ENCODE measurements around the gene GSTP1.
A peak's percentile ranks its signal among the peaks of the same experiment; 100 is the strongest.
"Not testable (repeated sequence)": the region's sequence is repeated elsewhere in the genome, so short reads cannot be mapped to it uniquely, and the experiment has no call there.

Gene GSTP1

GRCh38 chr11:67548555-67549110 is 35.0 kb upstream of the GSTP1 start:
- TF ChIP-seq CTCF (IDR thresholded peaks at IDR 0.05), result no peak
- Histone ChIP-seq H3K4me3 (no peak overlapping the region), H3K27ac (no peak overlapping the region)
- DNase-seq (ENCODE audit: low spot score), result no peak

- DNase-seq (ENCODE audit: low spot score), result no peak
- TF ChIP-seq CTCF (IDR thresholded peaks at IDR 0.05), result no peak
These were observed 32.5 kb upstream of the GSTP1 start for GRCh38 chr11:67551127-67551526.

GRCh38 chr11:67551697-67552096 is 31.9 kb upstream of the GSTP1 start:
- not testable (repeated sequence) for H3K4me3 ChIP-seq; DNase-seq (ENCODE audit: low spot score); H3K27ac ChIP-seq

More at GRCh38 chr11:67551127-67551526, 32.5 kb upstream of the GSTP1 start:
- no peak overlapping the region for H3K4me3 ChIP-seq
- H3K27ac ChIP-seq, result no peak overlapping the region

- no peak for DNase-seq (ENCODE audit: low spot score)
- Histone ChIP-seq H3K27ac (no peak overlapping the region), H3K4me3 (no peak overlapping the region)
- TF ChIP-seq CTCF (IDR thresholded peaks at IDR 0.05), result no peak
These were observed 27.4 kb upstream of the GSTP1 start for GRCh38 chr11:67556244-67556643.

GRCh38 chr11:67558084-67558772 is 25.4 kb upstream of the GSTP1 start:
- TF ChIP-seq CTCF (IDR thresholded peaks at IDR 0.05), result no peak
- H3K4me3 ChIP-seq, result peak overlapping the region; percentile 54
- peak overlapping the region; percentile 55 to 74 for H3K27ac ChIP-seq
- no peak for DNase-seq (ENCODE audit: low spot score)

GRCh38 chr11:67561971-67562619 is 21.5 kb upstream of the GSTP1 start:
- H3K27ac ChIP-seq, result no peak overlapping the region
- no peak for TF ChIP-seq CTCF (IDR thresholded peaks at IDR 0.05)
- H3K4me3 ChIP-seq, result no peak overlapping the region
- DNase-seq (ENCODE audit: low spot score), result no peak

GRCh38 chr11:67562963-67563704 is 20.5 kb upstream of the GSTP1 start:
- DNase-seq (ENCODE audit: low spot score), result no peak
- Histone ChIP-seq H3K4me3 (no peak overlapping the region), H3K27ac (peak overlapping the region; percentile 32 to 37)
- no peak for TF ChIP-seq CTCF (IDR thresholded peaks at IDR 0.05)

GRCh38 chr11:67563705-67564114 is 19.9 kb upstream of the GSTP1 start:
- not testable (repeated sequence) for DNase-seq (ENCODE audit: low spot score); H3K4me3 ChIP-seq
- H3K27ac ChIP-seq, result peak overlapping the region; percentile 32 to 37

Data from coronary artery (tissue), 2 donors.